GM21737 (cell line): ENCODE measurements around the gene RABEP1.
A peak's percentile ranks its signal among the peaks of the same experiment; 100 is the strongest.
"Not testable (repeated sequence)": the region's sequence is repeated elsewhere in the genome, so short reads cannot be mapped to it uniquely, and the experiment has no call there.

Experiments
- ATAC-seq: cut with Tn5 transposase; IDR thresholded peaks from one replicate; pipeline ENCODE4 v1.9.1; 2021; ENCODE audit warnings: mild to moderate bottlenecking, moderate library complexity; ENCODE audit not compliant: unreplicated experiment

RABEP1 gene

DNA sequence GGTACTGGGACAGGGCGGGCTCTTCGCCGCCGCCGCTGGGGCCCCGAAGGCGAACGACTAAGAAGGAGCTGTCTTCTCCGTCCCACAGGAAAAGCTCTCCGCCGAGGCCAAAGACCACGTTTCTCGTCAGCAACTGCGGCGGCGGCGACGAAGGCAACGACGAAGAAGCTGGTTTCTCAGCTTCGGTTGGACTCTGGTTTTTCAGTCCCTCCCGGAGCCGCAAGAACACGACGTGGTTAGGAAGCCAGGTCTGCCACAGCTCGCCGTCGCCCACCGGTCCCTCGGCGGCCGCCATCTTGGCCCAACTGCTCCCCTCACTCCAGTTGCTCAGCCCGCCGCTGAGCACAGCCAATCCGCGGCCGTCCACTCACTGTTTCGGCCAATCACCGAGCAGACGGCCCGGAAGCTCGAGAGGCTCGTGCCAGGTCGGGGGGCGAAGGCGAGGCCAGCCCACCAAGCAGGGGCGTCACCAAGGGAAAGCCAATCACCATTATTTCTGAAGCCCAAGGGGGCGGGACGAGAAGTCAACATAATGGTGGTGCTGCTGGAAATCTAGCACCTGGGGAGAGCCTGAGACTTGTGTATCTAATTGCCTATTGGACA, 137.4 kb downstream of the RABEP1 start, which contains the start of gene NUP88:
NUP88 (minus strand) TSS at position 307 of the 603 bp plus-strand sequence; CDS start at position 295, 12 bp downstream.
- peak; percentile 81 for ATAC-seq

DNA sequence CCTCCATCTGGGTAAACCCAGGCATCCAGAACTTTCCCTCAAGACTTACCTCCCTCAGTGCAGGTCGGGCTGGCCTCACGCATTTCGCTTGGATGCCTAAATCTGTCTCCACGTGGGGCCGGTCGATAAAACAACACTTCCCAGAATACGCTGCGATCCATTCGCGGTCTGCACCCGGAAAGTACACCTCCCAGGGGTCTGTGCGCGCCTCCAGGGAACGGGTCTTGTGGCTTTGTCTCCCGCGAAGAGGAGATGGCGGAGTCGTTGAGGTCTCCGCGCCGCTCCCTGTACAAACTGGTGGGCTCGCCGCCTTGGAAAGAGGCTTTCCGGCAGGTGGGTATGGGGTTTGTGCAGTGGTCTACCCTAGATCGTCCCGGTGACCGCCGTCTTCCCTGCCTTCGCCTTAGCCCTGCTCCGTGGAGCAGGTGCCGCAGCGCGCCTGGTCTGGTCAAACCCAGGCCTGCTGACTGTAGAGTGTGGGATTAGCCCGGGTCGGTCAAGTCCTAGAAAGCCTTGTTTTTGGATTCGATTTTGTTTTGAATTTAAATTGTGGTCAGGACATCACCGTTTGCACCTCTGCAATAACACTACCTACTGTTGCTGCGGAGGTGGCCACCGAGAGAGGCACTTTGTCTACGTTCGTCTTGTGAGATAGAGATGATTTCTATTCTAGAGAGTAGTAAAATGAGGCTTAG, 138.0 kb downstream of the RABEP1 start, which contains the start of gene RPAIN:
RPAIN (plus strand) TSS at position 224 of the 695 bp plus-strand sequence; CDS start at position 253, 29 bp downstream.
- ATAC-seq: peak; percentile 45

DNA sequence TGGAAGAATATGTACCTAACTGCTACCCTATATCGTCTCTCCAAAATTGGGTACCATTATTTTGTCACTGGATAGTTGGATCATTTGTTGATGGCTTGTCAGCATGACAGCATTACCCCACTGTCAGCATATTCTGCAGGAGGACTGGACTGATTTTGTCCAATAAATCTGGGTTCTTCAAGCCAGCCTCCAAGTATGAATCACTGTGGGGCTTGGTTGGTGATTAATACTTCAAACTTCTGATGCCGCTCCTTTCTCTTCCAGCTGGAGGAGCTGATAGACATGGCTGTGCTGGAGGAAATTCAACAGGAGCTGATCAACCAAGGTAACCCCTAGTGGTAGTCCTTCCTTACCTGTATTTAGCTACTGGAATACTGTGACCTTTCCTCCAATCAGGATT, 140.4 kb downstream of the RABEP1 start:
- ATAC-seq: no peak

DNA sequence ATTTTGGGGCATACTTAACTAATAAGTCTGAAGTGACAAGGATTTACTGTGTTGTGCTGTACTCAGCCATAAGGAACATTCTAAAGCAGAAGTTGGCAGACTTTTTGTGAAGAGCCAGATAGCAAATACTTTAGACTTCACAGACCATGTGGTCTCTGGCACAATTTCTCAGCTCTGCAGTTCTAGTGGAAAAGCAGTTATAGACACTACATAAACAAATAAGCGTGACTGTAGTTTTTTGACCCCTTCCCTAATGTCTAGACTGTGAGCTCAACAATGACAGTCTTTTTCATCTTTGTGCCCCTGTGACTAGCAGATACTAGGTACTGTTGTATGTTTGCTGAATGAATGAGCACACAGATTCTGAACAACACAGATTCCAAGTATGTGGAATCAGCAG, 142.8 kb downstream of the RABEP1 start:
- no peak for ATAC-seq

DNA sequence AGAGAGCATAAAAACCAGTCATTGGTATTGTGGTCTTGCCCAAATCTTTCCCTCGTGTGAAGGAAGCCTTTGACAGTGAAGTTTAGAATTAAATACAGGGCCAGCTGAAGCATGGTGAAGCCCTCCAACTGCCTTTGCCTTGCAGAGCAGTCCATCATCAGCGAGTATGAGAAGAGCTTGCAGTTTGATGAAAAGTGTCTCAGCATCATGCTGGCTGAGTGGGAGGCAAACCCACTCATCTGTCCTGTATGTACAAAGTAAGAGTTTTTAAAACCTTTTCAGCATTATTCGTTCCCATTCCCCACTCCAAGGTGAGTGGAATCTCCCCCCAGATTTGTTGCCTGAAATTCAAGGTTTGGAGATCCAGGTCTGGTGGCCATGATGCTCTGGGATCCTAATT, 143.7 kb downstream of the RABEP1 start:
- ATAC-seq: no peak

GRCh38 chr17:5429191-5429887, 147.3 kb downstream of the RABEP1 start:
- no peak for ATAC-seq

DNA sequence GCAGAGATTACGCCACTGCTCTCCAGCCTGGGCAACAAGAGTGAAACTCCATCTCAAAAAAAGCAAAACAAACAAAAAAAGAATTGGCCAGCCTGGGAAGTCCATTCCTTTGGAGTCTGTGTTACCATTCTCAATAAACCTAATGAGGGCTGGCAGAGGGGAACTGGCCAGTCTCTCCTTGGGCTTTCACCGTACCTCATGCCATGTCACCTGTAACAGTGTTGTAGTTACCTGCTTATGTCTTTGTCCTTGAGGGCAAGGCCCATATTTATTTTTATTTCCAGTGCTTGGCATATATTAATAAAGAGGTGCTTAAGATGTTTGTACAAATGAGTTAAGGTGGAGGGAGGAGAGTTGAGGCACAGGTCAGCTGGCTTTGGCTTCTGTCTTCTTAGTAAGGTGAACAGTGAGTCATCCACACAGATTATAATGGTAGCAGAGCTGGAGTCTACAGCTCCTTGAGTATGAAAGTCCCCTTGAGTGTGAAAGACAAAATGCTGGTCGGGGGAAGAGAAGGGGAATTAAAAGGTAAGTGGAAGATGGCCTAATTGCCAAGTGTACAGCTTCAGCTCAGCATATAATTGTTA, 148.4 kb downstream of the RABEP1 start:
- ATAC-seq: no peak

DNA sequence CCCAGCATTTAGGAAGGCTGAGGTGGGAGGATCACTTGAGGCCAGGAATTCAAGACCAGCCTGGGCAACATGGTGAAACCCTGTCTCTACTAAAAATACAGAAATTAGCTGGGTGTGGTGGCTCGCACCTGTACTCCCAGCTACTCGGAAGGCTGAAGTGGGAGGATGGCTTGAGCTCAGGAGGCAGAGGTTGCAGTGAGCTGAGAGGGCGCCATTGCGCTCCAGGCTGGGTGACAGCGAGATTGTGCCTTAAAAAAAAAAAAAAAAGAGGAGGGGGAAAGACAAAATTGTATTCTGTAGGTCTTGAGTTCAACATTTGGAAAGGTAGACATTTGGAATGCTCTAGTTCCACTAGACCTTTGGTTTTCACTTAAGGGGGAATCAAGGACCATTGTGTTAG, 149.2 kb downstream of the RABEP1 start:
- not testable (repeated sequence) for ATAC-seq

GRCh38 chr17:5431949-5432556, 150.0 kb downstream of the RABEP1 start:
- ATAC-seq: no peak

- no peak for ATAC-seq
Measured at GRCh38 chr17:5434984-5435383, 152.9 kb downstream of the RABEP1 start.
